Thoracic aorta (tissue), 2 donors: ENCODE data around the gene RPL39. TPM values are rescaled to one million over a fixed set of nuclear protein-coding genes. Genes with fewer than 3 reads are reported as not detected.
"Not testable (repeated sequence)": the region's sequence is repeated elsewhere in the genome, so short reads cannot be mapped to it uniquely, and the experiment has no call there.

ENCODE experiments used
- ATAC-seq: fragments of 150-250 bp; one replicate; pipeline ENCODE4 v1.8.0; 2017; ENCODE audit warnings: low read depth; ENCODE audit not compliant: insufficient number of reproducible peaks, low FRiP score
- DNase-seq: peaks from one replicate; pipeline ENCODE4 v3.0.0-alpha.2; 2020; ENCODE audit warnings: low spot score
- H3K27ac ChIP-seq, 2 donors: fragments of 200-600 bp; sonication (generic); 1 replicate in 1 of 2; 2 replicates in 1 of 2; pipeline ENCODE4 v1.5.1; 2016; ENCODE audit warnings: mild to moderate bottlenecking in 2 of 2, moderate library complexity in 2 of 2
- H3K27me3 ChIP-seq: fragments of 200-600 bp; sonication (generic); replicated peaks from 2 replicates; pipeline ENCODE4 v1.6.0; 2016; ENCODE audit warnings: mild to moderate bottlenecking; ENCODE audit not compliant: insufficient read depth
- H3K36me3 ChIP-seq: fragments of 200-600 bp; sonication (generic); one replicate; pipeline ENCODE4 v1.5.1; 2016
- H3K4me1 ChIP-seq, 2 donors: fragments of 200-600 bp; sonication (generic); 1 replicate in 1 of 2; 2 replicates in 1 of 2; pipeline versions ENCODE4 v1.5.1 to v1.6.0; 2016; ENCODE audit warnings: low read depth in 2 of 2, mild to moderate bottlenecking in 1 of 2; ENCODE audit not compliant: control insufficient read depth in 1 of 2
- H3K4me3 ChIP-seq: fragments of 200-600 bp; sonication (generic); 2 replicates; pipeline ENCODE4 v1.5.1; 2016; ENCODE audit warnings: mild to moderate bottlenecking
- H3K9me3 ChIP-seq: fragments of 200-600 bp; sonication (generic); 2 replicates; pipeline ENCODE4 v1.5.1; 2016
- CTCF ChIP-seq: fragments of 200-600 bp; sonication (generic); IDR thresholded peaks from one replicate; pipeline ENCODE4 v1.5.1; 2019; ENCODE audit warnings: antibody characterized with exemption
- total RNA-seq, 2 donors: library from RNA; depleted of rRNA; stranded (reverse); fragments of >200 nt; gene quantifications; one replicate each; pipeline versions ENCODE4 v1.1.0 to v1.2.3, GENCODE V29; 2016

Gene RPL39
- total RNA-seq, 2 donors from 2014 or later = 889 to 1,700 TPM

- DNase-seq (no peak), ATAC-seq (no peak)
- no peak overlapping the region for H3K27ac ChIP-seq
- no peaks in the 10 kb centered on the region for H3K9me3 ChIP-seq
- no peaks in the 10 kb centered on the region for H3K27me3 ChIP-seq
- no peak overlapping the region for H3K4me3 ChIP-seq
- H3K36me3 ChIP-seq = no peaks in the 10 kb centered on the region
- no peaks in the 10 kb centered on the region for H3K4me1 ChIP-seq
- TF ChIP-seq CTCF = no peak
Observed at GRCh38 chrX:119817130-119817690, 25.8 kb upstream of the RPL39 start.

DNA sequence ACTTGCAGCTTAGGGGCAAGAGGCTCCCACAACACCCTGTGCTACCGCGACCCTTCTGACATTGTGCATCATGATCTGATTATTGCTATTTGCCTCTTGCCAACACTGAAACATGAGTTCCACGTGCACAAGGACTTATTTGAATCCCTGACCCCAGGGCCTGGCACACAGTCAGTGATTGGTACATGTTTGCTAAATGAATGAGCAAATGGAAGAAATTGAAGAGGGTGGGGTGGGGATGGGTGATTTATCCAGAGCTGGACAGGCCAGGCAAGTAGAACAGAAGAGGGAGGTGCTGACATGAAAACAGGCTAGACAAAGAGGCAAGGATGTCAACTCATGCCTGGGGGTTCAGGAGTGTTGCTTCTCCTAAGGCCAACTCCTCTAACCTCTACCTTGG is 24.9 kb upstream of the RPL39 start:
- no peaks in the 10 kb centered on the region for H3K9me3 ChIP-seq
- no peaks in the 10 kb centered on the region for H3K4me1 ChIP-seq
- H3K27ac ChIP-seq = no peak overlapping the region
- H3K27me3 ChIP-seq = no peaks in the 10 kb centered on the region
- DNase-seq = no peak
- no peak overlapping the region for H3K4me3 ChIP-seq
- TF ChIP-seq CTCF = no peak
- no peaks in the 10 kb centered on the region for H3K36me3 ChIP-seq
- ATAC-seq = no peak

- Histone ChIP-seq H3K4me3 (no peak overlapping the region), H3K27ac (no peak overlapping the region), H3K4me1 (no peaks in the 10 kb centered on the region), H3K36me3 (no peaks in the 10 kb centered on the region), H3K27me3 (no peaks in the 10 kb centered on the region), H3K9me3 (no peaks in the 10 kb centered on the region)
- no peak for TF ChIP-seq CTCF
- no peak for DNase-seq
- ATAC-seq = no peak
Observed at GRCh38 chrX:119809185-119809666, 17.8 kb upstream of the RPL39 start.

DNA sequence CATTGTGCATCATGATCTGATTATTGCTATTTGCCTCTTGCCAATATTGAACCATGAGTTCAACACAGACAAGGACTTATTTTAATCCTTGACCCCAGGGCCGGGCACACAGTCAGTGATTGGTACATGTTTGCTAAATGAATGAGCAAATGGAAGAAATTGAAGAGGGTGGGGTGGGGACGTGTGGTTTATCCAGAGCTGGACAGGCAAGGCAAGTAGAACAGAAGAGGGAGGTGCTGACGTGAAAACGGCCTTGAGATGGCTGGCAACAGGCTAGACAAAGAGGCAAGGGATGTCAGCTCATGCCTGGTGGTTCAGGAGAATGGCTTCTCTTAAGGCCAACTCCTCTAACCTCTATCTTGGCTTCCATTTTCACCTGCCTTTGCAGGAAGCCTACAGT is 17.0 kb upstream of the RPL39 start:
- not testable (repeated sequence) for H3K27ac ChIP-seq, H3K27me3 ChIP-seq, H3K36me3 ChIP-seq, H3K4me3 ChIP-seq, H3K4me1 ChIP-seq, H3K9me3 ChIP-seq, DNase-seq, ATAC-seq

DNA sequence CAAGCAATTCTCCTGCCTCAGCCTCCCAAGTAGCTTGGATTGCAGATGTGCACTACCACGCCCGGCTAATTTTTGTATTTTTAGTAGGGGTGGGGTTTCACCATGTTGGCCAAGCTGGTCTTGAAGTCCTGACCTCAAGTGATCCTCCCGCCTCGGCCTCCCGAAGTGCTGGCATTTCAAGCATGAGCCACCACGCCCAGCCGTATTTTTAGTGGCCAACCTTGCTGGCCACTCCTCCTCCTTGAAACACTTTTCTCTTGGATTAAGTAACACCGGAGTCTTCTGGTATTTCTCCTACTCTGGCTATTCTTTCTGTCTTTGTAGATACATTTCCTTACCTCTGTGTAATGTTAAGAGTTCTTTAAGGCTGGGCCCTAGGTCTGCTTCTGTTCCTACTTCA is 11.1 kb upstream of the RPL39 start:
- TF ChIP-seq CTCF = no peak
- Histone ChIP-seq H3K27me3 (no peaks in the 10 kb centered on the region), H3K27ac (no peak overlapping the region), H3K36me3 (no peaks in the 10 kb centered on the region), H3K4me1 (no peaks in the 10 kb centered on the region), H3K4me3 (no peak overlapping the region), H3K9me3 (no peaks in the 10 kb centered on the region)
- DNase-seq (no peak), ATAC-seq (no peak)
